Lower leg skin (tissue), 3 donors: Measurements from ENCODE around the gene CDH18.

Source experiments
- CTCF ChIP-seq, 3 donors: fragments of 450-650 bp; IDR thresholded peaks; one replicate each; pipeline ENCODE4 v1.5.1; 2016; ENCODE audit warnings: antibody characterized with exemption in 3 of 3, mild to moderate bottlenecking in 3 of 3, moderate library complexity in 2 of 3
- POLR2A ChIP-seq, 2 donors: fragments of 450-650 bp; IDR thresholded peaks; one replicate each; pipeline ENCODE4 v1.6.1; 2016 to 2017; ENCODE audit warnings: antibody characterized with exemption in 2 of 2, mild to moderate bottlenecking in 1 of 2, moderate library complexity in 1 of 2

- no peak for TF ChIP-seq CTCF (IDR thresholded peaks at IDR 0.05)
- TF ChIP-seq POLR2A (IDR thresholded peaks at IDR 0.05), result no peak
Observed at GRCh38 chr5:19584131-19584530, 403.9 kb downstream of the CDH18 start.
